ENCODE results near the gene ADGRG7. TPM values are rescaled to one million over a fixed set of nuclear protein-coding genes. Genes with fewer than 3 reads are reported as not detected.
A peak's percentile ranks its signal among the peaks of the same experiment; 100 is the strongest.

ADGRG7 gene
- total and polyA plus RNA-seq, 9 of the 15 experiments (the other 6 are each of a cell fraction or from before 2014, with no cell fraction given): 0.03 TPM; not detected in 7

- TF ChIP-seq ATF3 (IDR thresholded peaks at IDR 0.05) (peak; percentile 78), ATF3 (CRISPR knock-in tag; conservative IDR thresholded peaks at IDR 0.05) (no peak), SMARCC2 (IDR thresholded peaks at IDR 0.05; ENCODE audit: low read depth) (peak; percentile 60; the same call in 1 of the 2 replicates), FOS (IDR thresholded peaks at IDR 0.05; ENCODE audit: extremely low read depth, insufficient read length) (peak; percentile 3), TAF1 (IDR thresholded peaks at IDR 0.05; ENCODE audit: control insufficient read depth, extremely low read depth, insufficient read depth, low read length, severe bottlenecking) (no peak), TAL1 (IDR thresholded peaks at IDR 0.05) (peak; percentile 52; the same call in 1 of the 2 replicates), ZC3H8 (IDR thresholded peaks at IDR 0.05) (no peak), FUS (optimal IDR thresholded peaks at IDR 0.05; ENCODE audit: low read depth, low read length) (no peak), MAFG (tag; conservative IDR thresholded peaks at IDR 0.05) (peak; percentile 78), FOXA3 (CRISPR knock-in tag; conservative IDR thresholded peaks at IDR 0.05 in 1 of 2, IDR thresholded peaks at IDR 0.05 in 1 of 2) (no peak), DNMT1 (IDR thresholded peaks at IDR 0.05) (no peak), TRIM24 (IDR thresholded peaks at IDR 0.05) (peak; percentile 56 to 69; a peak in 2 of 4 replicates), ARID1B (IDR thresholded peaks at IDR 0.05) (peak; percentile 90), STAG1 (CRISPR knock-in tag; IDR thresholded peaks at IDR 0.05; ENCODE audit: borderline replicate concordance) (no peak), ZNF316 (IDR thresholded peaks at IDR 0.05) (peak; percentile 80), ZNF3 (CRISPR knock-in tag; IDR thresholded peaks at IDR 0.05) (no peak), SOX6 (IDR thresholded peaks at IDR 0.05) (peak; percentile 85), HDAC3 (IDR thresholded peaks at IDR 0.05; ENCODE audit: borderline replicate concordance, partially characterized antibody) (no peak), CBFA2T2 (conservative IDR thresholded peaks at IDR 0.05) (peak; percentile 71), GTF2F1 (IDR thresholded peaks at IDR 0.05; ENCODE audit: low read depth, low read length) (no peak), MAFK (IDR thresholded peaks at IDR 0.05; ENCODE audit: low read length) (peak; percentile 43; the same call in 1 of the 2 replicates), TEAD2 (tag; IDR thresholded peaks at IDR 0.05) (no peak), RCOR1 (IDR thresholded peaks at IDR 0.05; ENCODE audit: borderline replicate concordance in 1 of 2, low read depth in 2 of 2, low read length in 2 of 2) (peak in 1 of 2 experiments; percentile 75; a peak in 1 of 4 replicates), SNAPC5 (CRISPR knock-in tag; IDR thresholded peaks at IDR 0.05) (no peak), PYGO2 (tag; IDR thresholded peaks at IDR 0.05) (no peak), EWSR1 (IDR thresholded peaks at IDR 0.05; ENCODE audit: borderline replicate concordance, low read depth, partially characterized antibody) (no peak), PTTG1 (tag; IDR thresholded peaks at IDR 0.05; ENCODE audit: low read depth) (no peak), FOXM1 (IDR thresholded peaks at IDR 0.05; ENCODE audit: low read depth) (peak; percentile 27; the same call in 1 of the 2 replicates), FOXM1 (CRISPR knock-in tag; IDR thresholded peaks at IDR 0.05; ENCODE audit: low read depth) (no peak)
- TF ChIP-seq, protein P1, sequence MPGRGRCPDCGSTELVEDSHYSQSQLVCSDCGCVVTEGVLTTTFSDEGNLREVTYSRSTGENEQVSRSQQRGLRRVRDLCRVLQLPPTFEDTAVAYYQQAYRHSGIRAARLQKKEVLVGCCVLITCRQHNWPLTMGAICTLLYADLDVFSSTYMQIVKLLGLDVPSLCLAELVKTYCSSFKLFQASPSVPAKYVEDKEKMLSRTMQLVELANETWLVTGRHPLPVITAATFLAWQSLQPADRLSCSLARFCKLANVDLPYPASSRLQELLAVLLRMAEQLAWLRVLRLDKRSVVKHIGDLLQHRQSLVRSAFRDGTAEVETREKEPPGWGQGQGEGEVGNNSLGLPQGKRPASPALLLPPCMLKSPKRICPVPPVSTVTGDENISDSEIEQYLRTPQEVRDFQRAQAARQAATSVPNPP (IDR thresholded peaks at IDR 0.05; ENCODE audit: borderline replicate concordance, insufficient read depth, insufficient read length): no peak
These were observed 20.2 kb downstream of the ADGRG7 start (continued) for GRCh38 chr3:100629421-100630127.
